Suprapubic skin (tissue), 4 donors: ENCODE measurements around the gene LARP1. TPM values are rescaled to one million over a fixed set of nuclear protein-coding genes. Genes with fewer than 3 reads are reported as not detected.

Source experiments
- DNase-seq, 2 donors: peaks; one replicate each; pipeline ENCODE4 v3.0.0-alpha.2; 2019; ENCODE audit warnings: low spot score in 2 of 2
- H3K27ac ChIP-seq: fragments of 200-600 bp; sonication (generic); one replicate; pipeline ENCODE4 v1.5.1; 2019
- H3K27me3 ChIP-seq: fragments of 200-600 bp; sonication (generic); one replicate; pipeline ENCODE4 v1.5.1; 2019
- H3K36me3 ChIP-seq: fragments of 200-600 bp; sonication (generic); one replicate; pipeline ENCODE4 v1.5.1; 2019
- H3K4me1 ChIP-seq: fragments of 200-600 bp; sonication (generic); one replicate; pipeline ENCODE4 v1.5.1; 2019
- H3K4me3 ChIP-seq: fragments of 200-600 bp; sonication (generic); one replicate; pipeline ENCODE4 v1.5.1; 2019; ENCODE audit warnings: mild to moderate bottlenecking
- H3K9me3 ChIP-seq: fragments of 200-600 bp; sonication (generic); one replicate; pipeline ENCODE4 v1.5.1; 2019
- CTCF ChIP-seq, 2 donors: fragments of 200-600 bp in 1 of 2; fragments of 450-650 bp in 1 of 2; sonication (generic) in 1 of 2; IDR thresholded peaks; one replicate each; pipeline ENCODE4 v1.5.1; 2016 to 2019; ENCODE audit warnings: antibody characterized with exemption in 2 of 2, mild to moderate bottlenecking in 1 of 2, moderate library complexity in 1 of 2
- EP300 ChIP-seq: sonication (generic); formaldehyde crosslinking; IDR thresholded peaks from one replicate; pipeline ENCODE4 v1.6.1; 2017; ENCODE audit warnings: antibody characterized with exemption
- POLR2A ChIP-seq, 2 donors: fragments of 450-650 bp; IDR thresholded peaks; one replicate each; pipeline ENCODE4 v1.6.1; 2017; ENCODE audit warnings: antibody characterized with exemption in 2 of 2, mild to moderate bottlenecking in 2 of 2, moderate library complexity in 2 of 2
- POLR2AphosphoS5 ChIP-seq, 3 donors: sonication (generic); formaldehyde crosslinking; IDR thresholded peaks; one replicate each; pipeline ENCODE4 v1.6.1; 2017; ENCODE audit warnings: antibody characterized with exemption in 3 of 3
- WGBS: methylation state at CpG from one replicate; pipeline ENCODE4 v1.1.5; 2018; 5-methylcytosine and 5-hydroxymethylcytosine counted together
- total RNA-seq, 4 donors: library from RNA; depleted of rRNA; stranded (reverse); fragments of >200 nt; gene quantifications; one replicate each; pipeline ENCODE4 v1.1.0, GENCODE V29; 2016

Gene LARP1
- total RNA-seq, 4 donors from 2014 or later = 98.5 to 127 (median 110) TPM

DNA sequence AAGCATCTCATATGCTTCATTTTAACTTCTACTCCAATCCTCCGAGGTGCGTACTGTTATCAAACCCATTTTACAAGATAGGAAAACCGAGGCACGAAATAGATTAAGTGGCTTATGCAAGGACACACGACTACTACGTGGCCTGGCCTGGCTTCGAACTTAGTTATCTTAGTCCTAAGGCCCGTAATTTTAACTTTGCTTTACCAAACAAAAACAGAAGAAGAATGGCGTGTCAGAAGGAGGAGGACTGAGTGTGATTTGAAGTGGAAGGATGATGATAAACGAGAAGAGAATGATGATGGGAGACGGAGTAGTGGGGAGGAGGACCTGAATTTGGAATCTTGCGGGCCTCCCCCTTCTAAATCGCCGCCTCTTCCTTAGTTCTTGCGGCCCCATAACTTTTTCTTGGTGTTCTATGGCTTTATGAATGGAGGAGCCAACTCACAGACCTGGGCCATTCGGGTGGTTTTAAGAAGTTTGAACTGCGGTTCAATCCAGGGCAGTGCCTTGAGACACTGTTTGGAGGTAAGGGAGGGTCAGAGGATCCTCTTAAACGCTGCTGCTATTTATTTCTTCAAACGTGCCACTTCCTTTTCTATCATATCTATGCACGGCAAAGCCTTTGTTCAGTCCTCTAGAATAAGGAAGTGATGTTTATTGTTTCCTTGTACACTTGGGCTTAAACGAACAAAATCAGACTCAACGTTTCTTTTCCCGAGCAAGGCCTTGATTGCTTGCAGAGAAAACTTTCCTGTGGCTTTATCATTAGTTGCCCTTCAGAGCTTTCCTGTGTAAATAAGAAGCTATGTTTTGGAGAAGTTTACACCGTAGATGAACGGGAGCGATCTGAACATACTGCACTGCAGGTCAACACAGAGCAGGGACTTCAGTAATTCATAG lies 104.0 kb downstream of the LARP1 start:
- H3K36me3 ChIP-seq = peaks cover 11% of the 10 kb centered on the region
- under 1% methylated on average over 26 of the region's 26 CpGs for WGBS
- peak overlapping the region; percentile 87 for H3K4me3 ChIP-seq
- peak overlapping the region; percentile 99 for H3K27ac ChIP-seq
- no peaks in the 10 kb centered on the region for H3K9me3 ChIP-seq
- H3K27me3 ChIP-seq = no peaks in the 10 kb centered on the region
- TF ChIP-seq POLR2A (IDR thresholded peaks at IDR 0.05) = no peak
- TF ChIP-seq CTCF (IDR thresholded peaks at IDR 0.05) = no peak
- no peak for TF ChIP-seq EP300
- TF ChIP-seq POLR2AphosphoS5 (IDR thresholded peaks at IDR 0.05) = no peak
- H3K4me1 ChIP-seq = peaks cover 47% of the 10 kb centered on the region
- DNase-seq = no peak

- WGBS = 21% methylated on average over 5 of the region's 5 CpGs
- Histone ChIP-seq H3K36me3 (peaks cover 18% of the 10 kb centered on the region), H3K4me1 (peaks cover 47% of the 10 kb centered on the region)
Measured at GRCh38 chr5:154860123-154860522, 104.9 kb downstream of the LARP1 start.

GRCh38 chr5:154860765-154861164 lies 105.6 kb downstream of the LARP1 start:
- no peaks in the 10 kb centered on the region for H3K27me3 ChIP-seq
- TF ChIP-seq CTCF (IDR thresholded peaks at IDR 0.05) = no peak
- TF ChIP-seq EP300 = no peak
- TF ChIP-seq POLR2A (IDR thresholded peaks at IDR 0.05) = no peak
- TF ChIP-seq POLR2AphosphoS5 (IDR thresholded peaks at IDR 0.05) = no peak
- DNase-seq = no peak
- H3K9me3 ChIP-seq = no peaks in the 10 kb centered on the region
- H3K27ac ChIP-seq = peak overlapping the region; percentile 99
- 31% methylated on average over 4 of the region's 4 CpGs for WGBS
- H3K4me3 ChIP-seq = peak overlapping the region; percentile 87
- peaks cover 25% of the 10 kb centered on the region for H3K36me3 ChIP-seq
- peaks cover 47% of the 10 kb centered on the region for H3K4me1 ChIP-seq

More at GRCh38 chr5:154860123-154860522, 104.9 kb downstream of the LARP1 start:
- TF ChIP-seq POLR2A (IDR thresholded peaks at IDR 0.05) (no peak), EP300 (no peak), CTCF (IDR thresholded peaks at IDR 0.05) (no peak), POLR2AphosphoS5 (IDR thresholded peaks at IDR 0.05) (peak in 1 of 3 donors; percentile 45)
- no peaks in the 10 kb centered on the region for H3K27me3 ChIP-seq
- no peaks in the 10 kb centered on the region for H3K9me3 ChIP-seq
- H3K4me3 ChIP-seq = peak overlapping the region; percentile 87
- H3K27ac ChIP-seq = peak overlapping the region; percentile 99
- no peak for DNase-seq

GRCh38 chr5:154861946-154862345 lies 106.8 kb downstream of the LARP1 start:
- no peaks in the 10 kb centered on the region for H3K27me3 ChIP-seq
- no peak overlapping the region for H3K27ac ChIP-seq
- H3K4me1 ChIP-seq = peaks cover 42% of the 10 kb centered on the region
- peak overlapping the region; percentile 87 for H3K4me3 ChIP-seq
- H3K36me3 ChIP-seq = peaks cover 36% of the 10 kb centered on the region
- H3K9me3 ChIP-seq = no peaks in the 10 kb centered on the region
- no peak for TF ChIP-seq POLR2AphosphoS5 (IDR thresholded peaks at IDR 0.05)
- no peak for DNase-seq
- 83% methylated on average over 8 of the region's 8 CpGs for WGBS

GRCh38 chr5:154862766-154863165 lies 107.6 kb downstream of the LARP1 start:
- TF ChIP-seq POLR2A (IDR thresholded peaks at IDR 0.05) = no peak
- no peak for TF ChIP-seq POLR2AphosphoS5 (IDR thresholded peaks at IDR 0.05)
- no peak for TF ChIP-seq EP300
- TF ChIP-seq CTCF (IDR thresholded peaks at IDR 0.05) = no peak
- no peak overlapping the region for H3K27ac ChIP-seq
- H3K9me3 ChIP-seq = no peaks in the 10 kb centered on the region
- H3K4me3 ChIP-seq = no peak overlapping the region
- no peak for DNase-seq
- 74% methylated on average over 2 of the region's 2 CpGs for WGBS
- H3K4me1 ChIP-seq = peaks cover 40% of the 10 kb centered on the region
- no peaks in the 10 kb centered on the region for H3K27me3 ChIP-seq
- H3K36me3 ChIP-seq = peaks cover 36% of the 10 kb centered on the region
